Nephron (organoid): ENCODE results near the gene STXBP2.

Experiments
- H3K27ac Mint-ChIP-seq, 3 experiments: 2 replicates each; pipeline ENCODE4 v1.8.0; 2020; ENCODE audit warnings: mixed read lengths in 3 of 3, mild to moderate bottlenecking in 2 of 3, moderate library complexity in 1 of 3
- H3K27me3 Mint-ChIP-seq: 2 replicates; pipeline ENCODE4 v1.8.0; 2021; ENCODE audit warnings: low read depth, mild to moderate bottlenecking, moderate library complexity, mixed read lengths
- H3K36me3 Mint-ChIP-seq: 2 replicates; pipeline ENCODE4 v1.8.0; 2020; ENCODE audit warnings: low read depth, mixed read lengths
- H3K4me1 Mint-ChIP-seq: 2 replicates; pipeline ENCODE4 v1.8.0; 2020; ENCODE audit warnings: mixed read lengths
- H3K4me3 Mint-ChIP-seq, 3 experiments: 2 replicates each; pipeline ENCODE4 v1.8.0; 2020; ENCODE audit warnings: mild to moderate bottlenecking in 3 of 3, mixed read lengths in 3 of 3, moderate library complexity in 2 of 3
- H3K9me3 Mint-ChIP-seq: 2 replicates; pipeline ENCODE4 v1.8.0; 2020; ENCODE audit warnings: mixed read lengths
- TF ChIP-seq, protein P1 (sequence below), 3 experiments: fragments of 200-600 bp; sonication (generic); IDR thresholded peaks; one replicate each; pipeline ENCODE4 v1.5.0; 2021; ENCODE audit warnings: antibody characterized with exemption in 3 of 3; ENCODE audit not compliant: unreplicated experiment in 3 of 3

The STXBP2 gene

DNA sequence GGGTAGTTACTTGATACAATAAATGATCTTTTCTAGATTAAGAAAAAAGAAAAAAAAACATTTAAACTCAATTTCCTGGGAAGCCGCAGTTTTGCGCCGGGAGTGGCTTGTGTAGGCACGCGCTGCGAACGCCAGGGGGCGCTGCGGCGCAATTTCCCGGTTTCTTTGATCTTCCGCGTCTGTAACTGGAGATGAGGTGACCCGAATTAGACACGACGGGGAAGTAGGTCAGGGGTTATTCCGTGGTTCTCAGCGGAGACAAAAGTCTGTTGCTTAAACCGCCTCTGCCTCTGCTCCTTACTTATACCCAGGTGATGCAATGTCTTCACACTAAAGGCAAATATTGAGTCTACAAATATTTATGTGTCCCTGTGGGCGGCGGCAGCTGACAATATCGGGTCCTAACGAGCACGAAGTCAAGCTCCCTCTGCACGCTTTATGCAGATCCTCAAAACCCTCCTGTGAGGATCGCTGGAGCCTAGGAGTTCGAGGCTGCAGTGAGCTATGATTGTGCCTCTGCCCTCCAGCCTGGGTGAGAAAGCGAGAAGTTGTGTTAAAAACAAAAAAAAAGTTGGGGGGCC lies 15.2 kb downstream of the STXBP2 start:
- Mint-ChIP-seq H3K4me1 (peaks cover 10% of the 10 kb centered on the region), H3K27ac (peak overlapping the region in 1 of 3 experiments; percentile 68), H3K36me3 (no peaks in the 10 kb centered on the region), H3K9me3 (no peaks in the 10 kb centered on the region), H3K27me3 (peaks cover 24% of the 10 kb centered on the region), H3K4me3 (peak overlapping the region; percentile 37 to 74 (median 61))
- TF ChIP-seq, protein P1, sequence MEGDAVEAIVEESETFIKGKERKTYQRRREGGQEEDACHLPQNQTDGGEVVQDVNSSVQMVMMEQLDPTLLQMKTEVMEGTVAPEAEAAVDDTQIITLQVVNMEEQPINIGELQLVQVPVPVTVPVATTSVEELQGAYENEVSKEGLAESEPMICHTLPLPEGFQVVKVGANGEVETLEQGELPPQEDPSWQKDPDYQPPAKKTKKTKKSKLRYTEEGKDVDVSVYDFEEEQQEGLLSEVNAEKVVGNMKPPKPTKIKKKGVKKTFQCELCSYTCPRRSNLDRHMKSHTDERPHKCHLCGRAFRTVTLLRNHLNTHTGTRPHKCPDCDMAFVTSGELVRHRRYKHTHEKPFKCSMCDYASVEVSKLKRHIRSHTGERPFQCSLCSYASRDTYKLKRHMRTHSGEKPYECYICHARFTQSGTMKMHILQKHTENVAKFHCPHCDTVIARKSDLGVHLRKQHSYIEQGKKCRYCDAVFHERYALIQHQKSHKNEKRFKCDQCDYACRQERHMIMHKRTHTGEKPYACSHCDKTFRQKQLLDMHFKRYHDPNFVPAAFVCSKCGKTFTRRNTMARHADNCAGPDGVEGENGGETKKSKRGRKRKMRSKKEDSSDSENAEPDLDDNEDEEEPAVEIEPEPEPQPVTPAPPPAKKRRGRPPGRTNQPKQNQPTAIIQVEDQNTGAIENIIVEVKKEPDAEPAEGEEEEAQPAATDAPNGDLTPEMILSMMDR (IDR thresholded peaks at IDR 0.05; ENCODE audit: unreplicated experiment in 3 of 3): peak; percentile 99 to 100 (median 100)

DNA sequence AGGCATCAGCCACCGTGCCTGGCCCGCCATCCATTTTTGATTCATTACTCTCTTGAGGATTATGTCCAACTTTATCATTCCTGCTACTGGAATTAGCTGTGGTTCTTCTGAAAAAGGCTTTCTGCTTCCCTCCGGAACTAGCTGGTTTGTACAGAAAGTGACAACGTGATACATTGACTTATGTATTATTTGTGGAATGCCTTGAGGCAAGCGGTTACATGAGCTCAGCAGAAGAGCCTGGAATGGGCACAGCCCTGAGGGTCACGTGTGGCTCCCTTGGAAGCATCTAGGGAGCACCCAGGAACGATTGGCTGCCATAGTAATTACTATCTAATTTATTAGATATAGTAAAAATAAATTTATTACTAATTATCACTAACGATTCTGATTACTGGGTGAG lies 17.5 kb downstream of the STXBP2 start:
- peaks cover 15% of the 10 kb centered on the region for H3K4me1 Mint-ChIP-seq
- no peak overlapping the region for H3K27ac Mint-ChIP-seq
- no peak overlapping the region for H3K4me3 Mint-ChIP-seq
- TF ChIP-seq, protein P1 (IDR thresholded peaks at IDR 0.05; ENCODE audit: unreplicated experiment in 3 of 3): no peak
- no peaks in the 10 kb centered on the region for H3K9me3 Mint-ChIP-seq
- no peaks in the 10 kb centered on the region for H3K36me3 Mint-ChIP-seq
- H3K27me3 Mint-ChIP-seq: peaks cover 30% of the 10 kb centered on the region

DNA sequence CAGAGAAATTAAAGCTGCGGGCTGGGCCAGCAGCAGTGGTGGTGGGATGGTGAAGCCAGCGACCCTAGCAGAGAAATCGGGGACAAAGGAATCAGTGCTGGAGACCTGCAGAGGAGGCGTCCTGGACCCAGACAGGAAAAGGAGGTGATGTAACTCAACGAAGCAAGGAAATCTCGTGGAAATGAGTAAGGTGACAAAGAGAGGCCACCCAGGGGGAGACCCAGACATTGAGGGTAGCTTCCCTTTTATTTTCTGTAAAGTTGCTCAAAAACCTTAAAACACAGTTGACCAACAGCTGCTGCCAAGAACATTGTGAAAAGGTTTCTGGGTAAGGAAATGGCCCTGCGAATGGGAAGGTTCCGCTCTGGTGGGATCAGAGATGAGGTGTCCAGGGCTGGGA lies 18.7 kb downstream of the STXBP2 start:
- Mint-ChIP-seq H3K36me3 (no peaks in the 10 kb centered on the region), H3K4me3 (no peak overlapping the region), H3K27ac (no peak overlapping the region), H3K4me1 (peaks cover 15% of the 10 kb centered on the region), H3K27me3 (peaks cover 25% of the 10 kb centered on the region), H3K9me3 (no peaks in the 10 kb centered on the region)
- TF ChIP-seq, protein P1 (IDR thresholded peaks at IDR 0.05; ENCODE audit: unreplicated experiment in 3 of 3): no peak

DNA sequence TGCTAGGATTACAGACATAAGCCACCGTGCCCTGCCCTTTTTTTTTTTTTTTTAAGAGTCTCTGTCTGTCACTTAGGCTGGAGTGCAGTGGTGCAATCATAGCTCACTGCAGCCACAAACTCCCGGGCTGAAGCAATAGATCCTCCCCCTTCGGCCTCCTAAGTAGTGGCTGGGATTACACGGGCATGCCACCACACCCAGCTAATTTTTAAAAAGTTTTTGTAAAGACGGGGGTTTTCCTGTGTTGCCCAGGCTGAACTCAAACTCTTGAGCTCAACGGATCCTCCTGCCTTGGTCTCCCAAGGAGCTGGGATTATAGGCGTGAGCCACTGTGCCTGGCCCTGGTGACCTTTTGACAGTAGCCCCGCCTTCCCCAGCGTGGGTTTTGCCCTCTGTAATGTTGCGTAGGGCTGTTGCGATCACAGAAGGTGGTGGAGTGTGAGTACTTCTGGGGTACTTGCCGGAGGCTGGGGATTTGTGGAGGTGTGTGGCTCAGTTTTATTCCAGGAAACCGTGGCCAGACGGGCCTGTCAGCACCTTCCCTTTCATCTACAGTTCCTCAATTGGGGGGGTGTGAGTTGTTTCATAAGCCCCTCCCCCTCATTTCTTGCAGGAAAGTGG lies 20.3 kb downstream of the STXBP2 start:
- no peaks in the 10 kb centered on the region for H3K36me3 Mint-ChIP-seq
- TF ChIP-seq, protein P1 (IDR thresholded peaks at IDR 0.05; ENCODE audit: unreplicated experiment in 3 of 3): no peak
- H3K4me1 Mint-ChIP-seq: peaks cover 12% of the 10 kb centered on the region
- H3K27ac Mint-ChIP-seq: no peak overlapping the region
- no peak overlapping the region for H3K4me3 Mint-ChIP-seq
- H3K9me3 Mint-ChIP-seq: no peaks in the 10 kb centered on the region
- H3K27me3 Mint-ChIP-seq: peaks cover 24% of the 10 kb centered on the region

DNA sequence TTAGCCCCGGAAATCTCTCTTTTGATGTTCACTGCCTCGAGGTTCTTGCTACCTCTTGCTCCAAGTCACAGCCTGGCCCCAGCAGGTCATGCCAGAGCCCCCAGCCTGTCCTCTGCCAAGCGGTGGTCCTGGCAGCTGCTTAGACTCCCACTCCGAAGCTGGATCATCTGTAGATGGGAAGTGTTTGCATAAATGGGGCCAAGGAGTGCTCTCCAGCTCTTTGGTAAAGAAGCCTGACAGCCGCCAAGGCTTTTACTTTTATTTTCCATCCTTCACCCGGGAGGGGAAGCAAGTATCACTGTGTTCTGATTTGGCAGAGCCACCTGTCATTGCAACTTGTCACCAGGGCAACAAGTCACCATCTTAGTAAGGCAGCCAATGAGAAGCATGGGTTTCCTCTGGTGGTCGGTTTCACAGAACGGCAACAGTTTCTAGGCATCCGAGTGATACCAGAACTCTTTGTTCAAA lies 21.3 kb downstream of the STXBP2 start:
- Mint-ChIP-seq H3K36me3 (no peaks in the 10 kb centered on the region), H3K9me3 (no peaks in the 10 kb centered on the region), H3K4me3 (peak overlapping the region in 1 of 3 experiments; percentile 19), H3K27ac (no peak overlapping the region), H3K4me1 (peaks cover 5% of the 10 kb centered on the region), H3K27me3 (peaks cover 17% of the 10 kb centered on the region)
- TF ChIP-seq, protein P1 (IDR thresholded peaks at IDR 0.05; ENCODE audit: unreplicated experiment in 3 of 3): no peak
